OCI-LY7 (cell line): ENCODE measurements around the gene OGDHL.

Experiments
- CTCF ChIP-seq: fragments of 200-600 bp; sonication (generic); conservative IDR thresholded peaks from 2 replicates; pipeline ENCODE4 v1.5.1; 2014; ENCODE audit warnings: mild to moderate bottlenecking, antibody characterized with exemption, low read length, moderate library complexity, mixed read lengths
- EZH2phosphoT487 ChIP-seq: fragments of 200-600 bp; sonication (generic); IDR thresholded peaks from 2 replicates; pipeline ENCODE4 v1.6.1; 2018; ENCODE audit warnings: low read depth, borderline replicate concordance, mild to moderate bottlenecking, mixed run types, antibody characterized with exemption, low read length, moderate library complexity, mixed read lengths

DNA sequence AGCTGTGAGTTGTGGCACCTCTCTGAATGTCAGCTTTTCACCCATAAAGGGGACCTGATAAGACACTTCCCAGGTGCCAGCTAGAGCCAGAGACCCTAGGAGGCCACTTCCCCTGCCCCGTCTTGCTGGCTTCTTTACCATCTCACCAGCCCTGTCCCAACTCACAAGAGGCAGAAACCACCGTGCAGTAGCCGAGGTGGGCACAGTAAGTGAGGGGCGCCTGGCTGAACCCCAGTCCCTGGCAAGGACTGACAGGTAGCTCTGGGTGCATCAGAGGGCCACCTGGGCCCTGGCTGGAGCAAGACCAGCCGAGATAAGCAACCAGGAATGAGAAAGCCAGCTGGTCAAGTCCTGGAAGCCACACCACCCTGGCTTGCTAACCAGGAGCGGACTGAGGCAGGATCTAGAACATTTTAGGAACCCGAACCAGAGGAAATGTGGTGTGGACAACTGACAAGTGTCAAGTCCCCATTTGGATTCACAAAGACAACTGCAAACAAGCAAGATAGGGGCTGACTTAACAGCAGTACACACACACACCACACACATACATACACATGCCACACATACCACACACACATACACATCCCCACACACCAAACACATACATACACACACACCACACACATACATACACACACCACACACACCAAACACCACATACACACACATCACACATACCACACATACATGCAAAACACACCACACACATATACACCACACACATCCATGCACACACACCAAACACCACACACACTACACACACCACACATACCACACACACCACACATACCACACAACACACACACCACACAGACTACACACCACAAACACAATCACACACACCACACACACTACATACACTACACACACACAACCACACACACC lies 20.8 kb downstream of the OGDHL start:
- no peak for TF ChIP-seq CTCF
- TF ChIP-seq EZH2phosphoT487: no peak
